H1 (cell line): ENCODE data around the gene SGK1. TPM values are rescaled to one million over a fixed set of nuclear protein-coding genes. Genes with fewer than 3 reads are reported as not detected.

Source experiments
- CTCF ChIA-PET: fragments of 300-600 bp; sonication (Branson Sonifier 250); formaldehyde crosslinking; loops from one replicate; lab custom pipeline; 2021; ENCODE audit not compliant: partially characterized antibody; lab: Charles Lee
- POLR2A ChIA-PET: fragments of 300-600 bp; sonication (Branson Sonifier 250); formaldehyde crosslinking; loops from one replicate; lab custom pipeline; 2021; ENCODE audit warnings: inconsistent platforms; ENCODE audit not compliant: partially characterized antibody; lab: Charles Lee
- DNase-seq, 2 experiments: peaks; one replicate each; pipeline versions ENCODE4 v3.0.0 to v3.0.0-alpha.2; 2010 to 2022; ENCODE audit warnings: low spot score in 2 of 2, low read depth in 1 of 2, mixed read lengths in 1 of 2
- FAIRE-seq: peaks from 2 replicates; lab custom pipeline; 2011; peaks lifted over from hg19 to GRCh38; lab: Jason Lieb, UNC
- H2AFZ ChIP-seq: 2 replicates; pipeline ENCODE4 v1.8.1; 2012; ENCODE audit warnings: low read length, inconsistent platforms
- H2AK5ac ChIP-seq: 2 replicates; pipeline ENCODE4 v1.6.1; 2013; ENCODE audit warnings: low read depth, low read length
- H2BK120ac ChIP-seq: replicated peaks from 2 replicates; pipeline ENCODE3; 2013; ENCODE audit warnings: low read depth, low read length, inconsistent platforms
- H2BK12ac ChIP-seq: 2 replicates; pipeline ENCODE4 v1.6.1; 2013; ENCODE audit warnings: low read depth, low read length
- H2BK15ac ChIP-seq: 2 replicates; pipeline ENCODE4 v1.6.1; 2013; ENCODE audit warnings: low read length
- H2BK20ac ChIP-seq: 2 replicates; pipeline ENCODE4 v1.6.1; 2013; ENCODE audit warnings: low read length
- H2BK5ac ChIP-seq: 2 replicates; pipeline ENCODE4 v1.6.1; 2013; ENCODE audit warnings: low read depth, low read length
- H3K14ac ChIP-seq: 2 replicates; pipeline ENCODE4 v1.6.1; 2013; ENCODE audit warnings: inconsistent platforms; ENCODE audit not compliant: insufficient read length
- H3K18ac ChIP-seq: 2 replicates; pipeline ENCODE4 v1.6.1; 2013; ENCODE audit warnings: low read length; ENCODE audit errors: extremely low read depth
- H3K23ac ChIP-seq: 2 replicates; pipeline ENCODE4 v1.6.1; 2013; ENCODE audit warnings: inconsistent platforms; ENCODE audit not compliant: insufficient read length
- H3K23me2 ChIP-seq: 2 replicates; pipeline ENCODE4 v1.6.1; 2013; ENCODE audit warnings: low read depth, low read length
- H3K27ac ChIP-seq: 2 replicates; pipeline ENCODE4 v1.6.1; 2011; ENCODE audit warnings: low read depth, low read length, inconsistent platforms
- H3K27me3 ChIP-seq, 4 experiments: replicated peaks in 1 of 4; 1 replicate in 1 of 4; 2 replicates in 3 of 4; pipeline versions ENCODE4 v1.6.1 to v1.8.1; 2011 to 2013; ENCODE audit warnings: low read length in 3 of 4, mild to moderate bottlenecking in 3 of 4, inconsistent platforms in 2 of 4, mixed read lengths in 2 of 4, moderate library complexity in 1 of 4; ENCODE audit not compliant: control insufficient read depth in 3 of 4, insufficient read depth in 3 of 4; ENCODE audit errors: extremely low read depth in 1 of 4
- H3K36me3 ChIP-seq, 4 experiments: 2 replicates each; pipeline versions ENCODE4 v1.6.1 to v1.8.1; 2011 to 2013; ENCODE audit warnings: mild to moderate bottlenecking in 4 of 4, low read length in 3 of 4, moderate library complexity in 2 of 4, control low read depth in 1 of 4, inconsistent platforms in 1 of 4; ENCODE audit not compliant: insufficient read depth in 4 of 4, control insufficient read depth in 2 of 4
- H3K4ac ChIP-seq: replicated peaks from 2 replicates; pipeline ENCODE3; 2013; ENCODE audit warnings: low read length, low read depth, mixed read lengths, inconsistent platforms; ENCODE audit not compliant: insufficient read length
- H3K4me1 ChIP-seq, 4 experiments: replicated peaks in 1 of 4; 1 replicate in 1 of 4; 2 replicates in 3 of 4; pipeline versions ENCODE4 v1.6.1 to v1.8.1; 2011 to 2013; ENCODE audit warnings: low read length in 3 of 4, inconsistent platforms in 2 of 4, mixed read lengths in 1 of 4; ENCODE audit not compliant: insufficient read depth in 4 of 4, control insufficient read depth in 3 of 4
- H3K4me2 ChIP-seq, 2 experiments: 2 replicates each; pipeline versions ENCODE4 v1.6.1 to v1.8.1; 2011 to 2013; ENCODE audit warnings: low read depth in 2 of 2, low read length in 2 of 2, control low read depth in 1 of 2, inconsistent platforms in 1 of 2, mild to moderate bottlenecking in 1 of 2; ENCODE audit not compliant: insufficient read depth in 1 of 2
- H3K4me3 ChIP-seq, 4 experiments: fragments of 200-600, 300-600 bp in 1 of 4; sonication (generic), shearing (Covaris generic), sonication (Bioruptor Twin) in 1 of 4; 2 replicates each; pipeline versions ENCODE4 v1.5.1 to v1.8.1; 2011 to 2016; ENCODE audit warnings: low read length in 4 of 4, low read depth in 3 of 4, control low read depth in 2 of 4, inconsistent platforms in 2 of 4, mild to moderate bottlenecking in 2 of 4, mixed read lengths in 1 of 4, moderate library complexity in 1 of 4; ENCODE audit not compliant: insufficient read depth in 2 of 4; ENCODE audit errors: extremely low read depth in 1 of 4
- H3K56ac ChIP-seq: replicated peaks from 2 replicates; pipeline ENCODE3; 2013; ENCODE audit warnings: low read depth, mild to moderate bottlenecking, mixed read lengths, low read length, inconsistent platforms; ENCODE audit not compliant: insufficient read length
- H3K79me1 ChIP-seq: 2 replicates; pipeline ENCODE4 v1.6.1; 2013; ENCODE audit warnings: low read depth, low read length, control low read depth
- H3K79me2 ChIP-seq, 2 experiments: 2 replicates each; pipeline versions ENCODE4 v1.6.1 to v1.8.1; 2012 to 2013; ENCODE audit warnings: low read length in 2 of 2, mild to moderate bottlenecking in 2 of 2, inconsistent platforms in 1 of 2; ENCODE audit not compliant: insufficient read depth in 2 of 2, control insufficient read depth in 1 of 2
- H3K9ac ChIP-seq, 4 experiments: replicated peaks in 1 of 4; 1 replicate in 1 of 4; 2 replicates in 3 of 4; pipeline versions ENCODE4 v1.6.1 to v1.8.1; 2011 to 2013; ENCODE audit warnings: low read depth in 3 of 4, low read length in 3 of 4, control low read depth in 2 of 4, mild to moderate bottlenecking in 2 of 4, moderate library complexity in 2 of 4, inconsistent platforms in 1 of 4; ENCODE audit errors: extremely low read depth in 1 of 4
- H3K9me3 ChIP-seq, 2 experiments: 2 replicates each; pipeline versions ENCODE4 v1.6.1 to v1.8.1; 2012 to 2013; ENCODE audit warnings: mild to moderate bottlenecking in 2 of 2, moderate library complexity in 2 of 2, control low read depth in 1 of 2, inconsistent platforms in 1 of 2, low read depth in 1 of 2, low read length in 1 of 2, mixed read lengths in 1 of 2; ENCODE audit not compliant: insufficient read depth in 2 of 2
- H4K20me1 ChIP-seq, 2 experiments: replicated peaks in 1 of 2; 2 replicates each; pipeline versions ENCODE3 to v1.8.1; 2011 to 2013; ENCODE audit warnings: inconsistent platforms in 2 of 2, low read length in 2 of 2, mild to moderate bottlenecking in 1 of 2; ENCODE audit not compliant: insufficient read depth in 2 of 2, control insufficient read depth in 1 of 2
- H4K5ac ChIP-seq: 2 replicates; pipeline ENCODE4 v1.6.1; 2013; ENCODE audit warnings: low read length, low read depth, mixed read lengths, inconsistent platforms; ENCODE audit not compliant: insufficient read length
- H4K8ac ChIP-seq: 2 replicates; pipeline ENCODE4 v1.8.0; 2013; ENCODE audit warnings: mild to moderate bottlenecking, moderate library complexity, low read length, inconsistent platforms; ENCODE audit not compliant: insufficient read depth; ENCODE audit errors: extremely low read depth
- H4K91ac ChIP-seq: replicated peaks from 2 replicates; pipeline ENCODE3; 2013; ENCODE audit warnings: low read length, mixed read lengths, inconsistent platforms; ENCODE audit not compliant: insufficient read length
- BCL11A ChIP-seq, 2 experiments: IDR thresholded peaks; one replicate each; pipeline ENCODE4 v1.6.1; 2011; ENCODE audit warnings: low read depth in 2 of 2, low read length in 2 of 2, mild to moderate bottlenecking in 2 of 2
- CBX5 ChIP-seq: fragments of 300-800, 300-1000 bp; sonication (generic); IDR thresholded peaks from 2 replicates; pipeline ENCODE4 v1.7.1; 2016; ENCODE audit warnings: antibody characterized with exemption, low read length, low read depth
- CHD1 ChIP-seq: IDR thresholded peaks from 2 replicates; pipeline ENCODE4 v1.6.1; 2012; ENCODE audit warnings: low read depth, low read length, improper control_type of control experiment
- EGR1 ChIP-seq: IDR thresholded peaks from 2 replicates; pipeline ENCODE4 v1.6.1; 2011; ENCODE audit warnings: low read depth, low read length, borderline replicate concordance
- JUND ChIP-seq: IDR thresholded peaks from 2 replicates; pipeline ENCODE4 v1.6.1; 2011; ENCODE audit warnings: mild to moderate bottlenecking, improper control_type of control experiment, low read length
- KDM5A ChIP-seq: fragments of 200-600 bp; IDR thresholded peaks from 2 replicates; pipeline ENCODE4 v1.7.1; 2012; ENCODE audit warnings: mild to moderate bottlenecking, low read length, inconsistent platforms, mixed read lengths
- MAFK ChIP-seq: IDR thresholded peaks from 2 replicates; pipeline ENCODE4 v1.6.1; 2012; ENCODE audit warnings: low read depth, mild to moderate bottlenecking, improper control_type of control experiment, low read length
- PHF8 ChIP-seq: fragments of 200-600 bp; sonication (generic); conservative IDR thresholded peaks from 2 replicates; pipeline ENCODE4 v1.7.1; 2012; ENCODE audit warnings: low read depth, mild to moderate bottlenecking, inconsistent platforms, low read length, moderate library complexity
- RXRA ChIP-seq: IDR thresholded peaks from 2 replicates; pipeline ENCODE4 v1.6.1; 2011; ENCODE audit warnings: low read depth, mild to moderate bottlenecking, low read length, moderate library complexity; ENCODE audit not compliant: insufficient read depth
- SIN3A ChIP-seq, 2 experiments: IDR thresholded peaks in 1 of 2; conservative IDR thresholded peaks in 1 of 2; 2 replicates each; pipeline ENCODE4 v1.6.1; 2011 to 2012; ENCODE audit warnings: low read length in 2 of 2, improper control_type of control experiment in 1 of 2, low read depth in 1 of 2, mild to moderate bottlenecking in 1 of 2
- SRF ChIP-seq: IDR thresholded peaks from 2 replicates; pipeline ENCODE4 v1.6.1; 2011; ENCODE audit warnings: mild to moderate bottlenecking, low read depth, low read length, moderate library complexity
- TAF7 ChIP-seq: optimal IDR thresholded peaks from 2 replicates; pipeline ENCODE3; 2011; ENCODE audit warnings: low read depth, mild to moderate bottlenecking, inconsistent platforms, low read length, moderate library complexity, borderline replicate concordance
- YY1 ChIP-seq: IDR thresholded peaks from 2 replicates; pipeline ENCODE4 v1.6.1; 2011; ENCODE audit warnings: low read depth, mild to moderate bottlenecking, low read length
- WGBS, 2 experiments: shearing (Covaris generic) in 1 of 2; methylation state at CpG; one replicate each; pipeline versions ENCODE4 v1.1.6 to v1.1.7; 2013 to 2015; ENCODE audit warnings: low lambda C conversion rate in 2 of 2, mixed read lengths in 2 of 2, inconsistent platforms in 1 of 2, low coverage in 1 of 2, missing lambda C conversion rate in 1 of 2; ENCODE audit not compliant: insufficient replicate concordance in 2 of 2, insufficient coverage in 1 of 2, insufficient read length in 1 of 2; ENCODE audit errors: extremely low coverage in 1 of 2, missing lambda C conversion rate in 1 of 2; 5-methylcytosine and 5-hydroxymethylcytosine counted together
- polyA plus RNA-seq, 7 experiments: library from polyadenylated mRNA; depleted of rRNA in 3 of 7; stranded (reverse) in 5 of 7; unstranded in 2 of 7; fragments of >200 nt in 5 of 7; fragments of 200-250 nt in 2 of 7; gene quantifications; 1 replicate in 5 of 7; 2 replicates in 1 of 7; 4 replicates in 1 of 7; pipeline versions ENCODE4 v1.2.1 to v1.2.3, GENCODE V29; 2011 to 2013; ENCODE audit warnings: missing spikeins in 2 of 7, mixed read lengths in 2 of 7
- total RNA-seq: library from RNA; stranded (reverse); fragmentation: NEBNext Ultra II Directional; extraction: Animal tissue kit (Norgen Biotek cat#: 25700); gene quantifications from 2 replicates; pipeline ENCODE4 v1.2.1, GENCODE V29; 2021

SGK1 gene
- total and polyA plus RNA-seq, 2 of the 8 experiments (the other 6 are each of a cell fraction or from before 2014, with no cell fraction given) = 14.5 to 18.4 TPM

DNA sequence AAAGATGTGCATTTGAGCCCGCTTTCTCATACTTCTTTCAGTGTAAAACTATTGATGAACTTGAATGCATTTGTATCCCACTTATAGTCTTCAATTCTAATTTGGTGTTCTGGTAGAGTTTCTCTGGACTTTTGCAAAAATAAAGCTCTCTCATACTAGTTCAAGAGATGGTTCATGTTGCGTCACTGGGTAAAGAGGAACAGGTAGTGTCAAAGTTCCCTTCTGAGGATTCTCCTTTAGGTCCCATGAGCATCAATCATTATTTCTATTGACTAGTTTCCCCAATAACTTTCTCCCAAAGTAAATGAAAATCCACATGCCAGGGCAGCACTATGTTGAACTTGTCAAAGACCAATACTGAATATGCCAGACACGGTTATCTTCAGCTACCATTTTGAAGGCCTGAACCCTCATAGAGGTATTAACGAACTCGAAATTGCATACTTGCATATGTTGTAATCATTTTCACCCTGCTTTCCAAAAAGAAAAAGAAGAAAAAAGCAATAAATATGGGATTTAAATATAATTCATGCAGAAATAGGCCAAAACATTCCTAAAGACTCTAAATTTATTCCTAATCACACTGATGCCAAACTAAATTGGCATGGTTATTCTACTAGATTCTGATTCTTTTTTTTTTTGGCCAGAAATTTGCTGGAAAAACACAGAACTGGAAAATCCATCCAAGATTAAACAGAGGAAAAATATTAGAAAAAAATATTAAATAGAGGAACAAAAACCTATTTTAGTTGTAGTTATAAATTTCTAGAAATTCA, 84.5 kb downstream of the SGK1 start:
- Histone ChIP-seq H2BK20ac (no peak overlapping the region), H3K4me3 (no peak overlapping the region), H2BK15ac (no peak overlapping the region), H3K18ac (no peak overlapping the region), H3K56ac (no peak overlapping the region), H2BK12ac (no peak overlapping the region), H3K79me2 (no peaks in the 10 kb centered on the region), H3K27ac (no peak overlapping the region), H4K91ac (no peak overlapping the region), H3K4me1 (peaks cover 0 to 2% (median under 1%) of the 10 kb centered on the region in 4 experiments; a peak in 2 of 7 replicates), H3K23me2 (no peaks in the 10 kb centered on the region), H3K36me3 (no peaks in the 10 kb centered on the region), H2AK5ac (no peak overlapping the region), H2AFZ (no peak overlapping the region), H3K4me2 (no peak overlapping the region), H3K23ac (no peak overlapping the region), H3K4ac (no peak overlapping the region), H4K20me1 (no peaks in the 10 kb centered on the region), H3K9me3 (no peaks in the 10 kb centered on the region), H4K5ac (no peak overlapping the region), H2BK120ac (no peak overlapping the region), H3K9ac (no peak overlapping the region), H3K27me3 (no peaks in the 10 kb centered on the region), H4K8ac (no peak overlapping the region), H2BK5ac (no peak overlapping the region), H3K14ac (no peak overlapping the region), H3K79me1 (no peaks in the 10 kb centered on the region)
- POLR2A ChIA-PET = interaction anchor here (0.6 kb wide), 1 partner anchor 60 kb away, joined by 3 read pairs; no protein-coding TSS in a partner anchor
- FAIRE-seq (no peak), DNase-seq (no peak)
- WGBS, 2 experiments = 87% methylated on average over 5 of the region's 5 CpGs; no CpG with 5 or more reads in 1 of the 2 experiments
- CTCF ChIA-PET = interaction anchor here (0.6 to 1.2 kb wide), 4 partner anchors 21 to 571 kb away, joined by 3 to 5 read pairs (median 4); no protein-coding TSS in a partner anchor
- TF ChIP-seq CHD1 (no peak), YY1 (no peak), MAFK (no peak), JUND (no peak), BCL11A (IDR thresholded peaks at IDR 0.05; ENCODE audit: low read depth in 2 of 2, low read length in 2 of 2) (no peak), SRF (no peak), PHF8 (no peak), KDM5A (no peak), SIN3A (conservative IDR thresholded peaks at IDR 0.05 in 1 of 2, IDR thresholded peaks at IDR 0.05 in 1 of 2; ENCODE audit: low read depth in 1 of 2, low read length in 2 of 2) (no peak), RXRA (no peak), TAF7 (no peak), EGR1 (no peak), CBX5 (no peak)
